Measurements from ENCODE around the gene PEX11G. TPM values are rescaled to one million over a fixed set of nuclear protein-coding genes. Genes with fewer than 3 reads are reported as not detected.

PEX11G gene
- 1.6 TPM for total RNA-seq
- polyA plus RNA-seq: 5.2 TPM

- peak; percentile 71 for DNase-seq (ENCODE audit: extremely low spot score)
- no peaks in the 10 kb centered on the region for H3K36me3 ChIP-seq (ENCODE audit: insufficient read depth)
- no peaks in the 10 kb centered on the region for H3K4me1 ChIP-seq (ENCODE audit: insufficient read depth)
- peak within 1 kb of the TSS; percentile 63 for H3K4me3 ChIP-seq (ENCODE audit: low read depth, low read length)
- H3K27ac ChIP-seq (ENCODE audit: low read depth): peak within 1 kb of the TSS; percentile 82
- under 1% methylated on average over 49 of the region's 49 CpGs for WGBS
These were observed at the start of gene PEX11G for GRCh38 chr19:7488736-7489353. Gene PEX11G, minus strand, starts transcription at chr19:7489035. Its CDS starts 25 bp downstream, at chr19:7489010.

- no peak for DNase-seq (ENCODE audit: extremely low spot score)
- no peaks in the 10 kb centered on the region for H3K4me1 ChIP-seq (ENCODE audit: insufficient read depth)
- peak overlapping the region; percentile 78 for H3K4me3 ChIP-seq (ENCODE audit: low read depth, low read length)
- WGBS: 21% methylated on average over 30 of the region's 30 CpGs
- H3K36me3 ChIP-seq (ENCODE audit: insufficient read depth): no peaks in the 10 kb centered on the region
- no peak overlapping the region for H3K27ac ChIP-seq (ENCODE audit: low read depth)
These were observed 47.3 kb upstream of the PEX11G start for GRCh38 chr19:7535998-7536695.

GRCh38 chr19:7535047-7535997, 46.5 kb upstream of the PEX11G start, which contains the start of gene PNPLA6:
Gene PNPLA6, plus strand, starts transcription at chr19:7535717. Its CDS starts 72 bp downstream, at chr19:7535789.
- WGBS: under 1% methylated on average over 76 of the region's 76 CpGs
- no peaks in the 10 kb centered on the region for H3K36me3 ChIP-seq (ENCODE audit: insufficient read depth)

GRCh38 chr19:7534531-7535046, 45.8 kb upstream of the PEX11G start:
- Histone ChIP-seq H3K4me3 (ENCODE audit: low read depth, low read length) (peak overlapping the region; percentile 78), H3K4me1 (ENCODE audit: insufficient read depth) (no peaks in the 10 kb centered on the region), H3K27ac (ENCODE audit: low read depth) (peak overlapping the region; percentile 91), H3K36me3 (ENCODE audit: insufficient read depth) (no peaks in the 10 kb centered on the region)
- DNase-seq (ENCODE audit: extremely low spot score): no peak
- under 1% methylated on average over 27 of the region's 27 CpGs for WGBS

More at GRCh38 chr19:7535047-7535997, 46.5 kb upstream of the PEX11G start, which contains the start of gene PNPLA6:
- peak within 1 kb of the TSS; percentile 78 for H3K4me3 ChIP-seq (ENCODE audit: low read depth, low read length)
- H3K4me1 ChIP-seq (ENCODE audit: insufficient read depth): no peaks in the 10 kb centered on the region
- peak within 1 kb of the TSS; percentile 91 for H3K27ac ChIP-seq (ENCODE audit: low read depth)
- DNase-seq (ENCODE audit: extremely low spot score): peak; percentile 82

GRCh38 chr19:7533925-7534480, 45.2 kb upstream of the PEX11G start:
- under 1% methylated on average over 41 of the region's 41 CpGs for WGBS
- peak overlapping the region; percentile 78 for H3K4me3 ChIP-seq (ENCODE audit: low read depth, low read length)
- DNase-seq (ENCODE audit: extremely low spot score): peak; percentile 83
- H3K36me3 ChIP-seq (ENCODE audit: insufficient read depth): no peaks in the 10 kb centered on the region
- H3K27ac ChIP-seq (ENCODE audit: low read depth): peak overlapping the region; percentile 91
- H3K4me1 ChIP-seq (ENCODE audit: insufficient read depth): no peaks in the 10 kb centered on the region

GRCh38 chr19:7533281-7533885, 44.5 kb upstream of the PEX11G start:
- Histone ChIP-seq H3K4me1 (ENCODE audit: insufficient read depth) (no peaks in the 10 kb centered on the region), H3K27ac (ENCODE audit: low read depth) (peak overlapping the region; percentile 31), H3K36me3 (ENCODE audit: insufficient read depth) (no peaks in the 10 kb centered on the region), H3K4me3 (ENCODE audit: low read depth, low read length) (peak overlapping the region; percentile 78)
- 22% methylated on average over 30 of the region's 30 CpGs for WGBS
- DNase-seq (ENCODE audit: extremely low spot score): no peak

- no peaks in the 10 kb centered on the region for H3K4me1 ChIP-seq (ENCODE audit: insufficient read depth)
- no peak overlapping the region for H3K4me3 ChIP-seq (ENCODE audit: low read depth, low read length)
- H3K27ac ChIP-seq (ENCODE audit: low read depth): no peak overlapping the region
- no peak for DNase-seq (ENCODE audit: extremely low spot score)
- 95% methylated on average over 33 of the region's 33 CpGs for WGBS
- H3K36me3 ChIP-seq (ENCODE audit: insufficient read depth): no peaks in the 10 kb centered on the region
These were observed 41.0 kb upstream of the PEX11G start for GRCh38 chr19:7529610-7530490.

- 84% methylated on average over 15 of the region's 15 CpGs for WGBS
- no peak for DNase-seq (ENCODE audit: extremely low spot score)
- Histone ChIP-seq H3K4me1 (ENCODE audit: insufficient read depth) (no peaks in the 10 kb centered on the region), H3K27ac (ENCODE audit: low read depth) (no peak overlapping the region), H3K4me3 (ENCODE audit: low read depth, low read length) (no peak overlapping the region), H3K36me3 (ENCODE audit: insufficient read depth) (no peaks in the 10 kb centered on the region)
These were observed 40.4 kb upstream of the PEX11G start for GRCh38 chr19:7529246-7529600.

GRCh38 chr19:7528522-7529245, 39.8 kb upstream of the PEX11G start:
- Histone ChIP-seq H3K4me1 (ENCODE audit: insufficient read depth) (no peaks in the 10 kb centered on the region), H3K36me3 (ENCODE audit: insufficient read depth) (no peaks in the 10 kb centered on the region), H3K27ac (ENCODE audit: low read depth) (no peak overlapping the region), H3K4me3 (ENCODE audit: low read depth, low read length) (no peak overlapping the region)
- no peak for DNase-seq (ENCODE audit: extremely low spot score)
- WGBS: 92% methylated on average over 32 of the region's 32 CpGs

- DNase-seq (ENCODE audit: extremely low spot score): no peak
- H3K4me1 ChIP-seq (ENCODE audit: insufficient read depth): no peaks in the 10 kb centered on the region
- no peak overlapping the region for H3K27ac ChIP-seq (ENCODE audit: low read depth)
- no peak overlapping the region for H3K4me3 ChIP-seq (ENCODE audit: low read depth, low read length)
- no peaks in the 10 kb centered on the region for H3K36me3 ChIP-seq (ENCODE audit: insufficient read depth)
- 89% methylated on average over 7 of the region's 7 CpGs for WGBS
These were observed 39.3 kb upstream of the PEX11G start for GRCh38 chr19:7528192-7528519.

- WGBS: 79% methylated on average over 25 of the region's 25 CpGs
- H3K27ac ChIP-seq (ENCODE audit: low read depth): no peak overlapping the region
- no peak overlapping the region for H3K4me3 ChIP-seq (ENCODE audit: low read depth, low read length)
- no peaks in the 10 kb centered on the region for H3K36me3 ChIP-seq (ENCODE audit: insufficient read depth)
- H3K4me1 ChIP-seq (ENCODE audit: insufficient read depth): no peaks in the 10 kb centered on the region
- no peak for DNase-seq (ENCODE audit: extremely low spot score)
These were observed 38.8 kb upstream of the PEX11G start for GRCh38 chr19:7527516-7528191.
